Measurements from ENCODE around the gene HK1.

Gene HK1

DNA sequence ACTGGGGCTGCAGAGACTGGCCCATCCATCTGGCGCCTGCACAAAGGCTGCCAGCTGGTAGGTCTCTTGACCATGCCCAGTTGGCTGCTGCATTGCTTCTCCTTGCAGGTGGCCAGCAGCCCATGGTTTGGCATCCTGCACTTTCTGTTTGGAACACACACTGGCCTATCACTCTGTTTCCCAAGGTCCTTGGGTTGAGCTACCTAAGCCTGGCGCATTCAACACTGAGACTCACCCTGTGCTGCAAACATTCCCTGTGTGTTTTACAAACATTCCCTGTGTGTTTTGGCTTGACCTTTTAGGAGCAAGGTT is 83.0 kb downstream of the HK1 start:
- H3K4me3 ChIP-seq (ENCODE audit: low read depth, low read length), result no peak overlapping the region
- no peaks in the 10 kb centered on the region for H3K27me3 ChIP-seq (ENCODE audit: insufficient read depth, low read depth, severe bottlenecking)
- TF ChIP-seq, protein P1, sequence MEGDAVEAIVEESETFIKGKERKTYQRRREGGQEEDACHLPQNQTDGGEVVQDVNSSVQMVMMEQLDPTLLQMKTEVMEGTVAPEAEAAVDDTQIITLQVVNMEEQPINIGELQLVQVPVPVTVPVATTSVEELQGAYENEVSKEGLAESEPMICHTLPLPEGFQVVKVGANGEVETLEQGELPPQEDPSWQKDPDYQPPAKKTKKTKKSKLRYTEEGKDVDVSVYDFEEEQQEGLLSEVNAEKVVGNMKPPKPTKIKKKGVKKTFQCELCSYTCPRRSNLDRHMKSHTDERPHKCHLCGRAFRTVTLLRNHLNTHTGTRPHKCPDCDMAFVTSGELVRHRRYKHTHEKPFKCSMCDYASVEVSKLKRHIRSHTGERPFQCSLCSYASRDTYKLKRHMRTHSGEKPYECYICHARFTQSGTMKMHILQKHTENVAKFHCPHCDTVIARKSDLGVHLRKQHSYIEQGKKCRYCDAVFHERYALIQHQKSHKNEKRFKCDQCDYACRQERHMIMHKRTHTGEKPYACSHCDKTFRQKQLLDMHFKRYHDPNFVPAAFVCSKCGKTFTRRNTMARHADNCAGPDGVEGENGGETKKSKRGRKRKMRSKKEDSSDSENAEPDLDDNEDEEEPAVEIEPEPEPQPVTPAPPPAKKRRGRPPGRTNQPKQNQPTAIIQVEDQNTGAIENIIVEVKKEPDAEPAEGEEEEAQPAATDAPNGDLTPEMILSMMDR (IDR thresholded peaks at IDR 0.05; ENCODE audit: low read depth, low read length), result no peak
- no peaks in the 10 kb centered on the region for H3K9me3 ChIP-seq (ENCODE audit: severe bottlenecking)
- H3K36me3 ChIP-seq, result peaks cover 24% of the 10 kb centered on the region
- no peak for DNase-seq
- peak overlapping the region; percentile 95 for H3K27ac ChIP-seq

DNA sequence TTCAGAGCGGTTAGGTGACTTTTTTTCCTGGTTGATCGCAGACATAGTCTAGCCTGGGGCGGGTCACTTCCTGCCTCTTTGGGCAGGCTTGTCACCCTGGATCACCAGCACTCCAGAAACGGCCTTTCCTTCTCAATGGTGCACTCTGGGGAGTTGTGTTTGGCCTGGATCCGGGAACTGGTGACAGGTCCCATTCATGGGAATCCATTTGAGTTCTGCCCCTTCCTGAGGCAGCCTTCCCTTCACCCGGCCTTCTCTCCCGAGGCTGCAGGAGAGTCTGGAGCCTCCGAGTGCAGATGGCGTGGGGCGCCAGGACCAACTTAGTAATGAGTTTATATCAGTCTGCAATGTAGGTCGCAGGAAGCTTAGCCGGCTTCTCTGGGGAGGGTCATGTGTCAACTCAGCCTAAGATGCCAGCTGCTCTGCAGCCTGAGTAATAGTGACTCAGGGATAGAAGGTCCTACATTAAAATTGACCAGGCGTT is 84.2 kb downstream of the HK1 start:
- H3K36me3 ChIP-seq, result peaks cover 24% of the 10 kb centered on the region
- TF ChIP-seq, protein P1 (IDR thresholded peaks at IDR 0.05; ENCODE audit: low read depth, low read length), result no peak

DNA sequence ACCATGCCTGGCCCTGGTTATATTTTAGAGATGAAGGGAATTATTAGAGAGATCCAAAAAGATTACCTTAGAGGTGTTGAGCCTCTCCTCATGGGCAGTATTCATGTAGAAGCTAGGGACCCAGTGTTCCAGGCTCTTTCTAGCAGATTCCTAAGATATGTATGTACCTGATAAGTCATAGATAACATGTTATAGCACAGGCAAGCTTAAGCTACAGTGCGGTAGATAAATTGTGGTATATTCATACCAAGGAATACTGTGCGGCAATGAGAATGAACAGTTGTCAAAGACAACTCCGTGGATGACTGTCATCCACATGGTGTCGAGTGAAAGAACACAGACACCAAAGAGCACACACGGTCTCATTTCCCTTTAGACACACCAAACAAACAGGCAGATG is 85.4 kb downstream of the HK1 start:
- no peaks in the 10 kb centered on the region for H3K9me3 ChIP-seq (ENCODE audit: severe bottlenecking)
- H3K27ac ChIP-seq, result peak overlapping the region; percentile 95
- DNase-seq, result no peak
- H3K27me3 ChIP-seq (ENCODE audit: insufficient read depth, low read depth, severe bottlenecking), result no peaks in the 10 kb centered on the region
- no peak overlapping the region for H3K4me3 ChIP-seq (ENCODE audit: low read depth, low read length)
- TF ChIP-seq, protein P1 (IDR thresholded peaks at IDR 0.05; ENCODE audit: low read depth, low read length), result no peak
- H3K36me3 ChIP-seq, result peaks cover 24% of the 10 kb centered on the region

More for the DNA sequence above, 84.2 kb downstream of the HK1 start:
- H3K27me3 ChIP-seq (ENCODE audit: insufficient read depth, low read depth, severe bottlenecking), result no peaks in the 10 kb centered on the region
- H3K9me3 ChIP-seq (ENCODE audit: severe bottlenecking), result no peaks in the 10 kb centered on the region
- peak; percentile 96 for DNase-seq
- peak overlapping the region; percentile 95 for H3K27ac ChIP-seq
- H3K4me3 ChIP-seq (ENCODE audit: low read depth, low read length), result no peak overlapping the region

DNA sequence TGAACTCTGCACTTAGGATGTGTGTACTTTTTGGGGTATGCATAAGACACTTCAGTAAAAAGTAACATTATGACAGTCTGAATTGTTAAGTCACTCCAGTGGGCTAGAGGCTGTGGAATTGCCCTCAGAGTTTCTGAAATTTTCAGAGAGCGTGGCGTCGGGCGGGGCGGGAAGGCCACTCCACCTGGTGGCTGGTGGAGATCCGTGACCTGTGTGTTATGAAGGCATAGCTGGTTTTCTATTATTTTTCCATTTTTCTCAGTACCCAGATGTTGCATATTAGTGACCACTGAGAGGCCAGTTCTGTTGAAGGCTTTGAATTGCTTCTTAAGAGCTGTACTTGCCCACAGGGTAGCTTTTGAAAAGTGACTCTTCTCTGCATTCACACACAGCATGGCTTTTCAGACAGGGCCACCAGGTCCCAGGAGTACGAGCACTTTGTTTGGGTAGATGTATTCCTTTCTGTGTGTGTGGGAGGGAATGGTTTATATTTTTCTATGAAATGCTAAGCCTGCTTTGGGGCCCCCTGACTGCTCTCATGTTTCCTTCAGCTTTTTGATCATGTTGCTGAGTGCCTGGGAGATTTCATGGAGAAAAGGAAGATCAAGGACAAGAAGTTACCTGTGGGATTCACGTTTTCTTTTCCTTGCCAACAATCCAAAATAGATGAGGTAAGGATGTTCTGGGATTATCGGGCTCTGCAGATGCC is 86.1 kb downstream of the HK1 start:
- no peak overlapping the region for H3K4me3 ChIP-seq (ENCODE audit: low read depth, low read length)
- peaks cover 30% of the 10 kb centered on the region for H3K36me3 ChIP-seq
- DNase-seq, result no peak
- TF ChIP-seq, protein P1 (IDR thresholded peaks at IDR 0.05; ENCODE audit: low read depth, low read length), result no peak; the same call in 1 of the 2 replicates
- H3K27ac ChIP-seq, result peak overlapping the region; percentile 95
- no peaks in the 10 kb centered on the region for H3K9me3 ChIP-seq (ENCODE audit: severe bottlenecking)
- no peaks in the 10 kb centered on the region for H3K27me3 ChIP-seq (ENCODE audit: insufficient read depth, low read depth, severe bottlenecking)

DNA sequence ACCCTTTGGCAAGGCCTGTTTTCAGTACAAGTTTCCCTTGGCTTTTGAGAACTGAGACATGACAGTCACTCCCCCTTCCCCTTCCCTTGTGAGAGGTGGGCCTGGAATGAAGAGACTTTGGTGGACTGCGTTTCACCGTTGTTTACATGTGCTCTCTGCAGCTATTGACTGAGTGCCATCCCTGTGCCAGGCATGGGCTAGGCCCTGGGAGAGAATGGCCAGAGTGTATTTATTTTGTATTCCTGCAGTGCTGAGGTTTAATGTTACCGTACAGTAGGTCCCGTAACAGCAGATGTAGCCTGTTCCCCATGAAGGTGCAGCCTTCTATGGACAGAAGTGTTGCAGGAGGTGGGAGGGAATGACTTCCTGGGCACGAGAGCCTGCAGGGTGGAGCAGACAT is 88.4 kb downstream of the HK1 start:
- peaks cover 35% of the 10 kb centered on the region for H3K36me3 ChIP-seq
- H3K27ac ChIP-seq, result no peak overlapping the region
- no peaks in the 10 kb centered on the region for H3K9me3 ChIP-seq (ENCODE audit: severe bottlenecking)
- no peaks in the 10 kb centered on the region for H3K27me3 ChIP-seq (ENCODE audit: insufficient read depth, low read depth, severe bottlenecking)
- no peak for DNase-seq
- no peak overlapping the region for H3K4me3 ChIP-seq (ENCODE audit: low read depth, low read length)
- TF ChIP-seq, protein P1 (IDR thresholded peaks at IDR 0.05; ENCODE audit: low read depth, low read length), result no peak

DNA sequence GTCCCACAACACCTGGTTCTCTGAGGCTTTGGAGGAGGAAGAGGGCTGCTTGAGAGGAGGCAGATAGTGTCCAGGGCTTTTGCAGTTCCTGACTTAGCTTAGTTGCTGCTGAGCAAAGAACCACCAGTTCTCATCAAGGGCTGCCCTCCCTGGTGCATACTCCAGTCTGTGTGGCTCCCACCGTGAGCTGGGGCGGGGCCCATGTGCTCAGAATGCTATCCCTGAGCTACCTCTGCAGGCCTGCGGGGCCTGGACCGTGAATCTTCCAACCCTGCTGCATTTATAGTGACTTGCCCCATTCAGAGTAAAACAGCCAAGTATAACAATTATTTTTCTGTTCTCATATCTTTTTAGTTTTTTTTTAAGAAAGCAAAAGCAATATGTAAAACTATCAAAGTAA is 89.2 kb downstream of the HK1 start:
- no peak overlapping the region for H3K27ac ChIP-seq
- no peak overlapping the region for H3K4me3 ChIP-seq (ENCODE audit: low read depth, low read length)
- H3K36me3 ChIP-seq, result peaks cover 39% of the 10 kb centered on the region
- no peaks in the 10 kb centered on the region for H3K9me3 ChIP-seq (ENCODE audit: severe bottlenecking)
- H3K27me3 ChIP-seq (ENCODE audit: insufficient read depth, low read depth, severe bottlenecking), result no peaks in the 10 kb centered on the region
- TF ChIP-seq, protein P1 (IDR thresholded peaks at IDR 0.05; ENCODE audit: low read depth, low read length), result no peak
- DNase-seq, result no peak
